Measurements from ENCODE around the gene VAV1. TPM values are rescaled to one million over a fixed set of nuclear protein-coding genes. Genes with fewer than 3 reads are reported as not detected.

Gene VAV1
- total and polyA plus RNA-seq, 2 of the 13 experiments (the other 11 are each of a cell fraction or from before 2014, with no cell fraction given) = not detected

- TF ChIP-seq ZFY (CRISPR knock-in tag; IDR thresholded peaks at IDR 0.05) (peak; percentile 54; the same call in 1 of the 2 replicates), PRPF4 (IDR thresholded peaks at IDR 0.05; ENCODE audit: low read depth, low read length, poor library complexity, severe bottlenecking) (no peak), HNRNPUL1 (IDR thresholded peaks at IDR 0.05; ENCODE audit: low read depth, low read length) (no peak), DMAP1 (CRISPR knock-in tag; IDR thresholded peaks at IDR 0.05) (peak; percentile 94), ATF1 (CRISPR knock-in tag; IDR thresholded peaks at IDR 0.05) (no peak), PLSCR1 (CRISPR knock-in tag; IDR thresholded peaks at IDR 0.05; ENCODE audit: borderline replicate concordance) (no peak), ZNF383 (CRISPR knock-in tag; IDR thresholded peaks at IDR 0.05; ENCODE audit: borderline replicate concordance) (no peak), PRDM4 (CRISPR knock-in tag; IDR thresholded peaks at IDR 0.05; ENCODE audit: borderline replicate concordance) (no peak), ARID5B (CRISPR knock-in tag; IDR thresholded peaks at IDR 0.05) (peak; percentile 54), CBFB (CRISPR knock-in tag; IDR thresholded peaks at IDR 0.05) (peak; percentile 63; the same call in 1 of the 2 replicates), ZNF784 (CRISPR knock-in tag; IDR thresholded peaks at IDR 0.05; ENCODE audit: borderline replicate concordance) (peak; percentile 91), SP1 (IDR thresholded peaks at IDR 0.05) (no peak), SP1 (CRISPR knock-in tag; IDR thresholded peaks at IDR 0.05) (peak; percentile 85), RELA (CRISPR knock-in tag; IDR thresholded peaks at IDR 0.05) (0 out of 2 replicates have a peak, but pooled peaks have one; percentile 22), GFI1 (CRISPR knock-in tag; IDR thresholded peaks at IDR 0.05; ENCODE audit: borderline replicate concordance) (no peak; the same call in 1 of the 2 replicates), MTA1 (CRISPR knock-in tag; IDR thresholded peaks at IDR 0.05; ENCODE audit: borderline replicate concordance) (peak; percentile 51; the same call in 1 of the 2 replicates), HIVEP1 (CRISPR knock-in tag; IDR thresholded peaks at IDR 0.05) (0 out of 2 replicates have a peak, but pooled peaks have one; percentile 36)
- TF ChIP-seq, protein P1, sequence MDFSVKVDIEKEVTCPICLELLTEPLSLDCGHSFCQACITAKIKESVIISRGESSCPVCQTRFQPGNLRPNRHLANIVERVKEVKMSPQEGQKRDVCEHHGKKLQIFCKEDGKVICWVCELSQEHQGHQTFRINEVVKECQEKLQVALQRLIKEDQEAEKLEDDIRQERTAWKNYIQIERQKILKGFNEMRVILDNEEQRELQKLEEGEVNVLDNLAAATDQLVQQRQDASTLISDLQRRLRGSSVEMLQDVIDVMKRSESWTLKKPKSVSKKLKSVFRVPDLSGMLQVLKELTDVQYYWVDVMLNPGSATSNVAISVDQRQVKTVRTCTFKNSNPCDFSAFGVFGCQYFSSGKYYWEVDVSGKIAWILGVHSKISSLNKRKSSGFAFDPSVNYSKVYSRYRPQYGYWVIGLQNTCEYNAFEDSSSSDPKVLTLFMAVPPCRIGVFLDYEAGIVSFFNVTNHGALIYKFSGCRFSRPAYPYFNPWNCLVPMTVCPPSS (IDR thresholded peaks at IDR 0.05) = no peak
Observed at GRCh38 chr19:6753178-6754031, 19.1 kb upstream of the VAV1 start (continued).
